GM12874 (cell line): ENCODE measurements around the gene EIF3J.

Source experiments
- CTCF ChIP-seq: IDR thresholded peaks from 2 replicates; pipeline ENCODE4 v1.5.1; 2011; ENCODE audit warnings: low read depth, mild to moderate bottlenecking, control low read depth, low read length, moderate library complexity; ENCODE audit not compliant: insufficient read depth

Gene EIF3J

GRCh38 chr15:44591326-44591725 is 54.4 kb downstream of the EIF3J start:
- no peak for TF ChIP-seq CTCF

GRCh38 chr15:44593042-44593736 is 56.2 kb downstream of the EIF3J start:
- TF ChIP-seq CTCF: peak; percentile 8; the same call in 1 of the 2 replicates

GRCh38 chr15:44595246-44595645 is 58.3 kb downstream of the EIF3J start:
- no peak for TF ChIP-seq CTCF

GRCh38 chr15:44595656-44596510 is 58.9 kb downstream of the EIF3J start:
- no peak for TF ChIP-seq CTCF

GRCh38 chr15:44596511-44597010 is 59.6 kb downstream of the EIF3J start:
- TF ChIP-seq CTCF: no peak

GRCh38 chr15:44598066-44598465 is 61.1 kb downstream of the EIF3J start:
- no peak for TF ChIP-seq CTCF

- TF ChIP-seq CTCF: no peak
Measured at GRCh38 chr15:44598892-44599291, 61.9 kb downstream of the EIF3J start.
